ENCODE measurements around the gene AP5Z1. TPM values are rescaled to one million over a fixed set of nuclear protein-coding genes. Genes with fewer than 3 reads are reported as not detected.

AP5Z1 gene
- total RNA-seq, 1 experiment from 2014 or later, result 35.6 TPM

DNA sequence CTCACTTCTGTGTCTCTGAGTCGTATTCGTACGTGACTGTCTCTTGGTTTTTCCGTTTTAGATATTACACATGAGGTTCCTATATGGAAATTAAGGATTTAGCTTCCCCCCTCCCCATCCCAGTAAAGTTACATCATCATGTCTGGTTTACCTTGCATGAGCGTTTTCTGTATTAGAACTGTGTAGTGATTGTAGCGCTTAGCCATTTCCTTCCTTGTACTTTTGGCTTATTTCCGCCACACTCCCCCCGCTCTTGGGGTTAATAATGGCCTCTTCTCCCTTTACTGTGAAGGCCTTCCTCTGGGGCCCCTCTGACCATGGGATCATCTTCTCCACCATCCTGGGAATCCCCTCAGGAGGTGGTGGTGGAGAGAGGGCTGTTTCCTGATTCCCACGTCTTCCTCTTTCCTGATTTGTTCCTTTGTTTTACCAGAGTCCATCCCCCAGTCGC is 27.2 kb upstream of the AP5Z1 start:
- no peaks in the 10 kb centered on the region for H3K27me3 ChIP-seq (replicated peaks; ENCODE audit: insufficient read depth, low read depth, low read length, poor library complexity)
- intact Hi-C loops (cut with micrococcal nuclease; ENCODE audit: unreplicated experiment), result loop anchor here (5.0 kb wide), 2 partner anchors 56 to 121 kb away; no protein-coding TSS in a partner anchor
- H3K9me3 ChIP-seq (ENCODE audit: low read depth, low read length, poor library complexity, severe bottlenecking), result no peaks in the 10 kb centered on the region
- POLR2A ChIA-PET (ENCODE audit: low non-redundant PET), result no interaction called here
- H3K4me3 ChIP-seq (ENCODE audit: low read depth, low read length, poor library complexity, severe bottlenecking), result no peak overlapping the region
- no peak for TF ChIP-seq CTCF (conservative IDR thresholded peaks at IDR 0.05; ENCODE audit: low read depth, low read length)
- no peak for TF ChIP-seq EZH2 (IDR thresholded peaks at IDR 0.05; ENCODE audit: borderline replicate concordance, low read depth, low read length, poor library complexity, severe bottlenecking)
- CTCF ChIA-PET, result no interaction called here
- no TSS peak for BruUV-seq (replicated peaks)
- H3K27ac ChIP-seq (ENCODE audit: low read depth, low read length, poor library complexity, severe bottlenecking), result peak overlapping the region; percentile 53
- H3K36me3 ChIP-seq (ENCODE audit: insufficient read depth, low read length, poor library complexity, severe bottlenecking), result peaks cover 22% of the 10 kb centered on the region
- peaks cover 22% of the 10 kb centered on the region for H3K4me1 ChIP-seq (ENCODE audit: insufficient read depth, low read length, poor library complexity, severe bottlenecking)
- DNase-seq (ENCODE audit: low spot score), result no peak

DNA sequence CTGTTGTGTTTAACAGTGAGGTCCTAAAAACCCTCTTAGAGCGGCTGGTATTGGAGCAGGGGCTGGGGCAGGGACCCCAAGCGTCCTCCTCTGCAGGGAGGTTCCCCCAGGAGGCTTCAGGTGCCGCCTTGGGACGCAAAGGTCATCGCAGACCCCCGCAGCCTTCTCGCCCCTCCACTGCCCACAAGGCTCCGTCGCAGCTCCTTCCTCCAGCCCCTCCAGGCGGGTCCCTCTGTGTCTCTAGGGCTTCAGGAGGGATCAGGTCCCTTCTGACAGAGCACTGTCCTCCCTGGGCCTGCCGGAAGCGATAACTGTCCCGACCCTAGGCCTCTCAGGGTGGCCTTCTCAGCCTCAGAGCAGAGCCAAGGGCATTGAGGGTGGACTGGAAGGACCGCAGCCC is 26.1 kb upstream of the AP5Z1 start:
- H3K4me1 ChIP-seq (ENCODE audit: insufficient read depth, low read length, poor library complexity, severe bottlenecking), result peaks cover 14% of the 10 kb centered on the region
- H3K4me3 ChIP-seq (ENCODE audit: low read depth, low read length, poor library complexity, severe bottlenecking), result no peak overlapping the region
- no peaks in the 10 kb centered on the region for H3K9me3 ChIP-seq (ENCODE audit: low read depth, low read length, poor library complexity, severe bottlenecking)
- POLR2A ChIA-PET (ENCODE audit: low non-redundant PET), result no interaction called here
- DNase-seq (ENCODE audit: low spot score), result no peak
- TF ChIP-seq CTCF (conservative IDR thresholded peaks at IDR 0.05; ENCODE audit: low read depth, low read length), result no peak
- intact Hi-C loops (cut with micrococcal nuclease; ENCODE audit: unreplicated experiment), result loop anchor here (5.0 kb wide), 2 partner anchors 57 to 122 kb away; no protein-coding TSS in a partner anchor
- H3K36me3 ChIP-seq (ENCODE audit: insufficient read depth, low read length, poor library complexity, severe bottlenecking), result peaks cover 26% of the 10 kb centered on the region
- CTCF ChIA-PET, result no interaction called here
- H3K27me3 ChIP-seq (replicated peaks; ENCODE audit: insufficient read depth, low read depth, low read length, poor library complexity), result no peaks in the 10 kb centered on the region
- no TSS peak for BruUV-seq (replicated peaks)
- peak overlapping the region; percentile 37 for H3K27ac ChIP-seq (ENCODE audit: low read depth, low read length, poor library complexity, severe bottlenecking)

DNA sequence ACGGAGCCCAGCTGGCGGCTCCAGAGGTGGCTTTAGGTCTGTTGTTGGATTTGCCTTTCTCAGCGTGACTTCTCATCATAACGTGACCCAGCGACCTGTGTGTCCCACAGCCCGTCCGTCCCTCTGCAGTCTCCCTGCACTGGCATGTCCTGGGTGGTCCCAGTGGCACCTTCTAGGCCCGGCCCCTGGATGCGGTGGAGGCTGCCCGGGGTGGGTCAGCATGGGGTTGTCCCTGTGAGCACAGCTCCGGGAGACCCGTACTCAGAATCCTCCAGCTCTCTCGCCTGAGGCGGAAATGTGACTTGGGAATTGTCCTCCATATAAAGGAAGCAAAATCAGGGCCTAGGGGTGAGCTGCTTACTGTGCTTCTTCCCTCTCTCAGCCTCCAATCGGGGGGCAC is 25.6 kb upstream of the AP5Z1 start:
- ChIA-PET CTCF (no interaction called here), POLR2A (ENCODE audit: low non-redundant PET) (no interaction called here)
- TF ChIP-seq CTCF (conservative IDR thresholded peaks at IDR 0.05; ENCODE audit: low read depth, low read length), result no peak
- TF ChIP-seq EZH2 (IDR thresholded peaks at IDR 0.05; ENCODE audit: borderline replicate concordance, low read depth, low read length, poor library complexity, severe bottlenecking), result no peak
- H3K4me1 ChIP-seq (ENCODE audit: insufficient read depth, low read length, poor library complexity, severe bottlenecking), result peaks cover 9% of the 10 kb centered on the region
- H3K27ac ChIP-seq (ENCODE audit: low read depth, low read length, poor library complexity, severe bottlenecking), result peak overlapping the region; percentile 37
- no peak overlapping the region for H3K4me3 ChIP-seq (ENCODE audit: low read depth, low read length, poor library complexity, severe bottlenecking)
- intact Hi-C loops (cut with micrococcal nuclease; ENCODE audit: unreplicated experiment), result loop anchor here (5.0 kb wide), 2 partner anchors 57 to 122 kb away; no protein-coding TSS in a partner anchor
- H3K27me3 ChIP-seq (replicated peaks; ENCODE audit: insufficient read depth, low read depth, low read length, poor library complexity), result no peaks in the 10 kb centered on the region
- H3K9me3 ChIP-seq (ENCODE audit: low read depth, low read length, poor library complexity, severe bottlenecking), result no peaks in the 10 kb centered on the region
- no peak for DNase-seq (ENCODE audit: low spot score)
- peaks cover 31% of the 10 kb centered on the region for H3K36me3 ChIP-seq (ENCODE audit: insufficient read depth, low read length, poor library complexity, severe bottlenecking)
- no TSS peak for BruUV-seq (replicated peaks)
